ENCODE data around the gene ENDOU.

Gene ENDOU

GRCh38 chr12:47725091-47725772 lies at the start of gene ENDOU:
TSS of gene ENDOU (minus strand) at chr12:47725490. CDS start at chr12:47725413, 77 bp downstream.
- no peak for DNase-seq

- no peak for DNase-seq
These were observed 49.4 kb upstream of the ENDOU start for GRCh38 chr12:47774663-47775062.

- DNase-seq: no peak
These were observed 48.7 kb upstream of the ENDOU start for GRCh38 chr12:47773858-47774580.

GRCh38 chr12:47773062-47773857 lies 48.0 kb upstream of the ENDOU start, which contains the start of gene SLC48A1:
TSS of gene SLC48A1 (plus strand) at chr12:47773238. CDS start at chr12:47773305, 67 bp downstream.
- peak; percentile 69 for DNase-seq

- no peak for DNase-seq
These were observed 47.4 kb upstream of the ENDOU start for GRCh38 chr12:47772738-47773061.

GRCh38 chr12:47772094-47772660 lies 46.9 kb upstream of the ENDOU start:
- no peak for DNase-seq

- no peak for DNase-seq
These were observed 46.0 kb upstream of the ENDOU start for GRCh38 chr12:47771304-47771703.

GRCh38 chr12:47770086-47770726 lies 44.9 kb upstream of the ENDOU start:
- no peak for DNase-seq

- DNase-seq: no peak
These were observed 44.2 kb upstream of the ENDOU start for GRCh38 chr12:47769234-47770085.

- DNase-seq: peak; percentile 21
These were observed 43.1 kb upstream of the ENDOU start for GRCh38 chr12:47768323-47768811.

GRCh38 chr12:47767216-47767724 lies 42.0 kb upstream of the ENDOU start:
- DNase-seq: no peak

GRCh38 chr12:47766502-47767215 lies 41.4 kb upstream of the ENDOU start:
- no peak for DNase-seq

- DNase-seq: no peak
These were observed 38.4 kb upstream of the ENDOU start for GRCh38 chr12:47763481-47764346.

GRCh38 chr12:47762850-47763465 lies 37.7 kb upstream of the ENDOU start:
- no peak for DNase-seq

- peak; percentile 42 for DNase-seq
These were observed 33.8 kb upstream of the ENDOU start, which contains the start of gene RAPGEF3 for GRCh38 chr12:47758834-47759690. TSS of gene RAPGEF3 (minus strand) at chr12:47758880. CDS start at chr12:47758556, 324 bp downstream.

- DNase-seq: no peak
These were observed 33.2 kb upstream of the ENDOU start for GRCh38 chr12:47758584-47758833.

- no peak for DNase-seq
These were observed 32.7 kb upstream of the ENDOU start for GRCh38 chr12:47757840-47758583.
